Sigmoid colon (tissue), 7 donors: ENCODE results near the gene RBBP6. TPM values are rescaled to one million over a fixed set of nuclear protein-coding genes. Genes with fewer than 3 reads are reported as not detected.

Experiments used
- DNase-seq: peaks from one replicate; pipeline ENCODE4 v3.0.0-alpha.2; 2019
- H3K27ac ChIP-seq, 4 donors: fragments of 200-600 bp; sonication (generic); one replicate each; pipeline ENCODE4 v1.5.1; 2016 to 2019; ENCODE audit warnings: mild to moderate bottlenecking in 1 of 4
- H3K27me3 ChIP-seq, 3 donors: fragments of 200-600 bp; sonication (generic); one replicate each; pipeline ENCODE4 v1.5.1; 2019; ENCODE audit warnings: mild to moderate bottlenecking in 1 of 3
- H3K36me3 ChIP-seq, 4 donors: fragments of 200-600 bp; sonication (generic); one replicate each; pipeline ENCODE4 v1.5.1; 2016 to 2019
- H3K4me1 ChIP-seq, 4 donors: fragments of 200-600 bp; sonication (generic); one replicate each; pipeline ENCODE4 v1.5.1; 2017 to 2019
- H3K4me3 ChIP-seq, 4 donors: fragments of 200-600 bp; sonication (generic); one replicate each; pipeline ENCODE4 v1.5.1; 2017 to 2019; ENCODE audit warnings: mild to moderate bottlenecking in 2 of 4, moderate library complexity in 1 of 4
- H3K9me3 ChIP-seq, 4 donors: fragments of 200-600 bp in 3 of 4; sonication (generic) in 3 of 4; one replicate each; pipeline versions ENCODE4 v1.5.1 to v1.6.1; 2013 to 2019
- EP300 ChIP-seq, 4 donors: sonication (generic); formaldehyde crosslinking; IDR thresholded peaks; one replicate each; pipeline ENCODE4 v1.6.1; 2017; ENCODE audit warnings: antibody characterized with exemption in 4 of 4
- POLR2A ChIP-seq, 2 donors: fragments of 450-650 bp; IDR thresholded peaks; one replicate each; pipeline ENCODE4 v1.6.1; 2016; ENCODE audit warnings: antibody characterized with exemption in 2 of 2, mild to moderate bottlenecking in 2 of 2, moderate library complexity in 2 of 2
- POLR2AphosphoS5 ChIP-seq, 4 donors: sonication (generic); formaldehyde crosslinking; IDR thresholded peaks; one replicate each; pipeline ENCODE4 v1.6.1; 2017; ENCODE audit warnings: antibody characterized with exemption in 4 of 4
- WGBS, 2 donors: extraction: QIAGEN DNeasy Blood & Tissue Kit; methylation state at CpG; one replicate each; pipeline ENCODE4 v1.1.7; 2013; 5-methylcytosine and 5-hydroxymethylcytosine counted together
- intact Hi-C: fragments of 100-400 bp; cut with DNase I; formaldehyde crosslinking; loops from one replicate; pipeline ENCODE4 v1.15.1; 2023
- polyA plus RNA-seq, 3 donors: library from polyadenylated mRNA; stranded (reverse); fragments of 200-250 nt; gene quantifications; one replicate each; pipeline ENCODE4 v1.2.3, GENCODE V29; 2013
- total RNA-seq, 4 donors: library from RNA; depleted of rRNA; stranded (reverse); fragments of >200 nt; gene quantifications; one replicate each; pipeline ENCODE4 v1.1.0, GENCODE V29; 2016
- TF ChIP-seq, protein P1 (sequence below), 4 experiments: fragments of 450-650 bp in 3 of 4; fragments of 200-600 bp in 1 of 4; IDR thresholded peaks; one replicate each; pipeline ENCODE4 v1.5.1; 2016 to 2019; ENCODE audit warnings: antibody characterized with exemption in 4 of 4, mild to moderate bottlenecking in 3 of 4, moderate library complexity in 2 of 4
- donor health status: healthy with polysubstance abuse.
- donor health status: Bipolar disorder and iron deficiency.
- donor health status: healthy.

RBBP6 gene
- total and polyA plus RNA-seq, 7 donors: 14.4 to 105 (median 48.7) TPM

DNA sequence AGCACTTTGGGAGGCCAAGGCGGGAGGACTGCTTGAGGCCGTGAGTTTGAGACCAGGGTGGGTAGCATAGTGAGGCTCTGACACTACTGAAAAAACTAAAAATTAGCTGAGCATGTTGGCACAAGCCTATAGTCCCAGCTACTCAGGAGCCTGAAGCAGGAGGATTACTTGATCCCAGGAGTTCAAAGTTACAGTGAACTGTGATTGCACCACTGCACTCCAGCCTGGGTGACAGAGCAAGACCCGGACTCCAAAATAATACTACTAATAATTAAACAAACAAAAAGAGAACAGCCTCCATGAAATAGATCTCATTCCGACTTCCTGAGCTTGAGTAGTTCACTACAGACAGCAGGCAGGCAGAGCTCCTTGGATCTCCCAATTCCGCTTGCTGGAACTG, 2.7 kb upstream of the RBBP6 start:
- intact Hi-C loops: loop anchor here (5.0 kb wide), 1 partner anchor 576 kb away; the partner anchor contains the start of gene LCMT1
- DNase-seq: no peak
- H3K27me3 ChIP-seq: no peaks in the 10 kb centered on the region
- no peak overlapping the region for H3K27ac ChIP-seq
- WGBS, 2 donors: 92 to 94% methylated on average over 5 of the region's 5 CpGs
- no peak overlapping the region for H3K4me3 ChIP-seq
- H3K9me3 ChIP-seq: no peaks in the 10 kb centered on the region
- H3K36me3 ChIP-seq: no peaks in the 10 kb centered on the region
- H3K4me1 ChIP-seq: peaks cover 0 to 6% (median 4%) of the 10 kb centered on the region in 4 donors
- TF ChIP-seq POLR2AphosphoS5 (IDR thresholded peaks at IDR 0.05) (no peak), POLR2A (IDR thresholded peaks at IDR 0.05) (no peak), EP300 (IDR thresholded peaks at IDR 0.05) (no peak)
- TF ChIP-seq, protein P1, sequence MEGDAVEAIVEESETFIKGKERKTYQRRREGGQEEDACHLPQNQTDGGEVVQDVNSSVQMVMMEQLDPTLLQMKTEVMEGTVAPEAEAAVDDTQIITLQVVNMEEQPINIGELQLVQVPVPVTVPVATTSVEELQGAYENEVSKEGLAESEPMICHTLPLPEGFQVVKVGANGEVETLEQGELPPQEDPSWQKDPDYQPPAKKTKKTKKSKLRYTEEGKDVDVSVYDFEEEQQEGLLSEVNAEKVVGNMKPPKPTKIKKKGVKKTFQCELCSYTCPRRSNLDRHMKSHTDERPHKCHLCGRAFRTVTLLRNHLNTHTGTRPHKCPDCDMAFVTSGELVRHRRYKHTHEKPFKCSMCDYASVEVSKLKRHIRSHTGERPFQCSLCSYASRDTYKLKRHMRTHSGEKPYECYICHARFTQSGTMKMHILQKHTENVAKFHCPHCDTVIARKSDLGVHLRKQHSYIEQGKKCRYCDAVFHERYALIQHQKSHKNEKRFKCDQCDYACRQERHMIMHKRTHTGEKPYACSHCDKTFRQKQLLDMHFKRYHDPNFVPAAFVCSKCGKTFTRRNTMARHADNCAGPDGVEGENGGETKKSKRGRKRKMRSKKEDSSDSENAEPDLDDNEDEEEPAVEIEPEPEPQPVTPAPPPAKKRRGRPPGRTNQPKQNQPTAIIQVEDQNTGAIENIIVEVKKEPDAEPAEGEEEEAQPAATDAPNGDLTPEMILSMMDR (IDR thresholded peaks at IDR 0.05): no peak

DNA sequence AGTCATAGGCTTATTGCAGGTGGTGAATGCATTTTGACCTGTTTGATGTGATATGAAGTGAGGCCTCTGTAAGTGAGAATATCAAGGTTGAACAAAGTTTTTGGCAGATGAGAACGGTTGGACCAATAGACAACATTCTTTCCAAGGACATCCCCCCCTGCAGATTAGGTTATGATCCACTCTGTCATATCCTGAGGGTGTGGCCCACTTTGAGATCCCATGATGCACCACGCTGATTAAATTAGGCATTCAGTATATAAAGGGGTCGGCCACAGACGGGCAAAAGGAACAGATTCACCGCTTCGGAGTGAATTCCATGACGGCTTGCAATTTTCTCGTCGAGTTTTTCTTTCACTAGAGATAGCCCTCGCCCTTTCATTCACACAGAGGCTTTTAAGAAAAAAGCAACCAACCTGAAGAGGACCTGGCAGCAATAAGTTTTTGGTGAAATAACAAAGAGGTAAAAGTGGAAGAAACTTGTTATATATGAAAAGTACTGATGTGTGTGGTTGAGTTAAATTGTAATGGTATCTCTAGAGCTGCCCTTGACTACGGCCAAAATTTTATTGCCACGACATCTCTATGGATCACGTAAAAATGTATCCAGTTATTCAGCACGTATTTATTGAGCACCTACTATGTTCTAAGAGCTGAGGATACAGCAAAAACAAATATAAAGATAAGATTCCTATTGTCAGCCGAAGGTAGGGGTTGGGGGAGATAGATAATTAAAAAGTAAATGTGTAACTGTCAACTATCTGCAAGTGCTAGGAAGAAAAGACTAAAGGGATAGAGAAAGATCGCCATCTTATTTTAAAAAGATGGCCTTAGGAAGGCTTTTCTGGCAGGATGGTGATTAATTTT, 1.7 kb upstream of the RBBP6 start:
- Histone ChIP-seq H3K9me3 (no peaks in the 10 kb centered on the region), H3K4me1 (peaks cover 0 to 15% (median 14%) of the 10 kb centered on the region in 4 donors), H3K27me3 (no peaks in the 10 kb centered on the region), H3K4me3 (no peak overlapping the region), H3K27ac (no peak overlapping the region), H3K36me3 (no peaks in the 10 kb centered on the region)
- 74 to 84% methylated on average over 16 of the region's 16 CpGs for WGBS, 2 donors
- TF ChIP-seq POLR2AphosphoS5 (IDR thresholded peaks at IDR 0.05): no peak
- no peak for TF ChIP-seq EP300 (IDR thresholded peaks at IDR 0.05)
- TF ChIP-seq POLR2A (IDR thresholded peaks at IDR 0.05): no peak
- TF ChIP-seq, protein P1 (IDR thresholded peaks at IDR 0.05): no peak
- intact Hi-C loops: loop anchor here (5.0 kb wide), 1 partner anchor 575 kb away; the partner anchor contains the start of gene LCMT1
- no peak for DNase-seq

DNA sequence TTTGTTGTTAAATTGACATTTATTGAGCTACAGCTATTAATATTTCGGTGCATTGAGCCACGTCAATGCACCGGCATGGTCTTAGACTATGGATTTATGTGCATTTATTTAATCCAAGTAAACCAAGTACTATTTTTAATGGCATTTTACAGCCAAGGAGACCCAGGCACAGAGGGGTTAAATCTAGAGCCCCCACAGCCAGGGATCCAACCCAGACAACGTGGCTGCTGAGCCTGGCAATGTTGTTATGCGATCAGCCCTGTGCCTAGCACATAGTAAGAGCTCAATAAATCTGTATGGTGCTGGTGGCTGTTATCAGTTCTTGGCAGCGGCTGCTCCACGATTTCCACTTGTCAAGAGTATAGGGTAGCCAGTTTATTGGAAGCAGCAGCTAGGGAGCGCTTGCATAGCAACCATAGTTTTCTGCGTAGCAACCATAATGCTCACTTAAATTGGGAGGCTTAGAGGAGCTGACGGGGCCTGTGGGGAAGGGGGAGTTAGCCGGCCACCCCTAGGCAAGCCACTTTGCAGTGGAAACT, 541 bp upstream of the RBBP6 start:
- intact Hi-C loops: loop anchor here (1.0 to 5.0 kb wide), 2 partner anchors 573 to 718 kb away; partner anchors contain the start of genes LCMT1 and ZKSCAN2
- TF ChIP-seq POLR2AphosphoS5 (IDR thresholded peaks at IDR 0.05): no peak
- TF ChIP-seq, protein P1 (IDR thresholded peaks at IDR 0.05): no peak
- no peak for TF ChIP-seq EP300 (IDR thresholded peaks at IDR 0.05)
- TF ChIP-seq POLR2A (IDR thresholded peaks at IDR 0.05): no peak
- Histone ChIP-seq H3K27ac (peak overlapping the region; percentile 99 to 100 (median 100)), H3K9me3 (no peaks in the 10 kb centered on the region), H3K27me3 (no peaks in the 10 kb centered on the region), H3K4me1 (peaks cover 0 to 27% (median 25%) of the 10 kb centered on the region in 4 donors), H3K36me3 (no peaks in the 10 kb centered on the region), H3K4me3 (peak overlapping the region; percentile 83 to 99 (median 94))
- no peak for DNase-seq
- WGBS, 2 donors: 6 to 16% methylated on average over 11 of the region's 11 CpGs

DNA sequence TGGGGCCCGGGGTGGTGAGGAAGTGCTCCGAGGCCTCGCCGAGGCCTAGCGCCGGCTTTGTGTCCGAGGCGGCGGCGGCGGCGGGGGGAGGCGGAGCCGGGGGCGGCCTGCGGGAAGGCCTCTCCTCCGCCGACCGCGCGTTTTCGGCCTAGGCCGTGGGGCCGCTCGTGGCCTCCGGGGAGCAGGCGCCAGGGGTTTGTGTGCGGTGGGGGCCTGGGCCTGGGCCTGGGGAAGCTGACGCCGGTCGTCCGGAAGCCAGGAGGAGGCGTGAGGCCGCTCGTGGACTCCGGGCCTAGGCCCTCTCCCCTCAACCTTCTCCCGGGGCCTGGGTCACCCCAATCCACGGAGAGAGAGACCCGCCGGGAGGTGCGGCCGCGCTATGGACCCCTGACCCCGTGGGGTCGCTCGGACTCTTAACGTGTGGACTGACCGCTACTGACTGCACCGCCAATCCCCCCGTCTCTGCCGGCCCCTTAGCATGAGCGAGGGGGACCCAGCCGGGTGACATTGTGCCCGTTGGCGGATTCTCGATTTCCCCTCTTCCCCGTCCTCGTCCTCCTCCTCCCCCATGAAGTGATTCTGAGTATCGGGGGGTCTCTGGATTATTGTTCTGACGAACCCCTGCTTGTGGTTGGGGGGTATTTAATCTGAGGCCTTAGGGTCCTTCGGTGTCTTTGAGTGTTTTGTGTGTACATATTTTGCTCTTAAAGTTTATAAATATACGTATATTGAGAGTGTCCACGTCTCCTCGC, 660 bp downstream of the RBBP6 start:
- 0 to 1% methylated on average over 64 of the region's 64 CpGs for whole genome bisulfite sequencing, 2 donors
- Histone ChIP-seq H3K27me3 (no peaks in the 10 kb centered on the region), H3K9me3 (no peaks in the 10 kb centered on the region), H3K4me1 (peaks cover 0 to 37% (median 37%) of the 10 kb centered on the region in 4 donors), H3K4me3 (peak overlapping the region; percentile 83 to 99 (median 94)), H3K36me3 (no peaks in the 10 kb centered on the region), H3K27ac (peak overlapping the region; percentile 99 to 100 (median 100))
- intact Hi-C loops: loop anchor here (1.0 to 10.0 kb wide), 3 partner anchors 195 to 717 kb away; partner anchors contain the start of genes LCMT1 and ZKSCAN2
- peak; percentile 84 for DNase-seq
- TF ChIP-seq EP300 (IDR thresholded peaks at IDR 0.05) (no peak), POLR2AphosphoS5 (IDR thresholded peaks at IDR 0.05) (no peak), POLR2A (IDR thresholded peaks at IDR 0.05) (no peak)
- TF ChIP-seq, protein P1 (IDR thresholded peaks at IDR 0.05): no peak
